NCI-H82 treated with DMSO at 0.1 percent for 48 hours (cell line): ENCODE measurements around the gene PKNOX1.
"Not testable (repeated sequence)": the region's sequence is repeated elsewhere in the genome, so short reads cannot be mapped to it uniquely, and the experiment has no call there.

Source experiments
- DNase-seq: peaks from one replicate; lab custom pipeline; 2025; ENCODE audit not compliant: unreplicated experiment; lab: John Stamatoyannopoulos, UW

Gene PKNOX1

GRCh38 chr21:43016728-43017127 lies 42.4 kb downstream of the PKNOX1 start:
- no peak for DNase-seq

- DNase-seq: no peak
Observed at GRCh38 chr21:43018519-43018918, 44.2 kb downstream of the PKNOX1 start.

- DNase-seq: no peak
Observed at GRCh38 chr21:43020177-43020576, 45.8 kb downstream of the PKNOX1 start.

- no peak for DNase-seq
Observed at GRCh38 chr21:43020771-43021170, 46.4 kb downstream of the PKNOX1 start.

- DNase-seq: no peak
Observed at GRCh38 chr21:43021191-43021590, 46.8 kb downstream of the PKNOX1 start.

- DNase-seq: no peak
Observed at GRCh38 chr21:43021756-43022600, 47.6 kb downstream of the PKNOX1 start.

GRCh38 chr21:43023175-43023574 lies 48.8 kb downstream of the PKNOX1 start:
- DNase-seq: no peak

GRCh38 chr21:43024439-43025136 lies 50.2 kb downstream of the PKNOX1 start:
- DNase-seq: no peak

- no peak for DNase-seq
Observed at GRCh38 chr21:43025636-43026180, 51.3 kb downstream of the PKNOX1 start.

- DNase-seq: no peak
Observed at GRCh38 chr21:43027846-43028731, 53.7 kb downstream of the PKNOX1 start.

GRCh38 chr21:43029785-43030184 lies 55.4 kb downstream of the PKNOX1 start:
- DNase-seq: no peak

- DNase-seq: no peak
Observed at GRCh38 chr21:43031121-43031619, 56.8 kb downstream of the PKNOX1 start.

- no peak for DNase-seq
Observed at GRCh38 chr21:43034101-43034500, 59.7 kb downstream of the PKNOX1 start.

GRCh38 chr21:43034826-43035225 lies 60.5 kb downstream of the PKNOX1 start:
- no peak for DNase-seq

- DNase-seq: not testable (repeated sequence)
Observed at GRCh38 chr21:43036889-43037288, 62.5 kb downstream of the PKNOX1 start.

- not testable (repeated sequence) for DNase-seq
Observed at GRCh38 chr21:43037918-43038658, 63.7 kb downstream of the PKNOX1 start.

GRCh38 chr21:43038659-43039044 lies 64.3 kb downstream of the PKNOX1 start:
- not testable (repeated sequence) for DNase-seq

GRCh38 chr21:43042169-43042568 lies 67.8 kb downstream of the PKNOX1 start:
- not testable (repeated sequence) for DNase-seq

- DNase-seq: not testable (repeated sequence)
Observed at GRCh38 chr21:43043291-43043690, 68.9 kb downstream of the PKNOX1 start.

GRCh38 chr21:43044547-43044946 lies 70.2 kb downstream of the PKNOX1 start:
- not testable (repeated sequence) for DNase-seq
